CD4-positive, CD25-positive, alpha-beta regulatory T cell (primary cell): Measurements from ENCODE around the gene ASTN2. TPM values are rescaled to one million over a fixed set of nuclear protein-coding genes. Genes with fewer than 3 reads are reported as not detected.
"Not testable (repeated sequence)": the region's sequence is repeated elsewhere in the genome, so short reads cannot be mapped to it uniquely, and the experiment has no call there.

Experiments
- ATAC-seq, 2 donors: fragments of 150-1000 bp; cut with Tn5 transposase; one replicate each; pipeline ENCODE4 v1.10.0; 2021; ENCODE audit warnings: low read depth in 2 of 2, moderate number of reproducible peaks in 2 of 2, moderate library complexity in 1 of 2
- DNase-seq, 3 donors: peaks; one replicate each; pipeline versions ENCODE4 v3.0.0 to v3.0.0-alpha.2; 2012 to 2022; ENCODE audit warnings: mixed read lengths in 1 of 3
- H3K27ac ChIP-seq: one replicate; pipeline ENCODE4 v1.7.0; 2013; ENCODE audit warnings: mild to moderate bottlenecking, low read length; ENCODE audit not compliant: insufficient read depth, poor library complexity, severe bottlenecking
- H3K27me3 ChIP-seq: one replicate; pipeline ENCODE4 v1.7.0; 2013; ENCODE audit warnings: low read length; ENCODE audit not compliant: control insufficient read depth, insufficient read depth
- H3K36me3 ChIP-seq: one replicate; pipeline ENCODE4 v1.7.0; 2013; ENCODE audit warnings: mild to moderate bottlenecking, low read length, moderate library complexity; ENCODE audit not compliant: control insufficient read depth, insufficient read depth
- H3K4me1 ChIP-seq: 2 replicates; pipeline ENCODE4 v1.7.0; 2013; ENCODE audit warnings: mild to moderate bottlenecking, low read length; ENCODE audit not compliant: insufficient read depth, control insufficient read depth, poor library complexity, severe bottlenecking
- H3K4me3 ChIP-seq: one replicate; pipeline ENCODE4 v1.7.0; 2013; ENCODE audit warnings: low read depth, mild to moderate bottlenecking, low read length, moderate library complexity
- H3K9me3 ChIP-seq, 2 experiments: 1 replicate in 1 of 2; 2 replicates in 1 of 2; pipeline ENCODE4 v1.7.0; 2013; ENCODE audit warnings: low read length in 2 of 2, mild to moderate bottlenecking in 1 of 2, moderate library complexity in 1 of 2; ENCODE audit not compliant: control insufficient read depth in 2 of 2
- H3K27ac Mint-ChIP-seq, 3 donors: one replicate each; pipeline ENCODE4 v1.8.0; 2020 to 2022; ENCODE audit warnings: mild to moderate bottlenecking in 3 of 3, mixed read lengths in 3 of 3, moderate library complexity in 2 of 3
- H3K27me3 Mint-ChIP-seq: one replicate; pipeline ENCODE4 v1.8.0; 2022; ENCODE audit warnings: mild to moderate bottlenecking, mixed read lengths
- H3K36me3 Mint-ChIP-seq: one replicate; pipeline ENCODE4 v1.8.0; 2020; ENCODE audit warnings: mixed read lengths
- H3K4me1 Mint-ChIP-seq, 4 donors: one replicate each; pipeline ENCODE4 v1.8.0; 2020 to 2022; ENCODE audit warnings: mixed read lengths in 4 of 4, mild to moderate bottlenecking in 1 of 4
- H3K4me3 Mint-ChIP-seq, 4 donors: one replicate each; pipeline ENCODE4 v1.8.0; 2020 to 2022; ENCODE audit warnings: mild to moderate bottlenecking in 4 of 4, mixed read lengths in 4 of 4, moderate library complexity in 3 of 4
- H3K9me3 Mint-ChIP-seq, 7 donors: one replicate each; pipeline ENCODE4 v1.8.0; 2020 to 2022; ENCODE audit warnings: mixed read lengths in 7 of 7, mild to moderate bottlenecking in 3 of 7, moderate library complexity in 2 of 7
- polyA plus RNA-seq, 4 donors: library from polyadenylated mRNA; unstranded; fragments of 300-500 nt; fragmentation: Illumina TruSeq; gene quantifications; one replicate each; pipeline ENCODE4 v1.2.3, GENCODE V29; 2021
- total RNA-seq: library from RNA; stranded (reverse); gene quantifications from one replicate; pipeline ENCODE4 v1.2.3, GENCODE V29; 2022

ASTN2 gene
- total and polyA plus RNA-seq, 5 donors from 2014 or later: 5.0 to 9.9 (median 7.4) TPM

GRCh38 chr9:116895961-116896360 is 518.9 kb downstream of the ASTN2 start:
- Histone ChIP-seq H3K4me3 (no peak overlapping the region), H3K27me3 (peaks cover 3% of the 10 kb centered on the region), H3K9me3 (no peaks in the 10 kb centered on the region), H3K36me3 (no peaks in the 10 kb centered on the region), H3K27ac (no peak overlapping the region), H3K4me1 (no peaks in the 10 kb centered on the region)
- Mint-ChIP-seq H3K36me3 (no peaks in the 10 kb centered on the region), H3K4me3 (no peak overlapping the region), H3K9me3 (peaks cover 0 to 13% (median 5%) of the 10 kb centered on the region in 7 donors), H3K4me1 (no peaks in the 10 kb centered on the region), H3K27ac (no peak overlapping the region), H3K27me3 (no peaks in the 10 kb centered on the region)
- no peak for ATAC-seq
- DNase-seq: no peak

GRCh38 chr9:116891424-116891823 is 523.4 kb downstream of the ASTN2 start:
- Mint-ChIP-seq H3K27me3 (no peaks in the 10 kb centered on the region), H3K4me3 (no peak overlapping the region), H3K27ac (no peak overlapping the region), H3K4me1 (no peaks in the 10 kb centered on the region), H3K36me3 (no peaks in the 10 kb centered on the region), H3K9me3 (peaks cover 0 to 4% (median under 1%) of the 10 kb centered on the region in 7 donors)
- Histone ChIP-seq H3K27ac (no peak overlapping the region), H3K27me3 (peaks cover 3% of the 10 kb centered on the region), H3K4me1 (no peaks in the 10 kb centered on the region), H3K4me3 (no peak overlapping the region), H3K9me3 (no peaks in the 10 kb centered on the region), H3K36me3 (no peaks in the 10 kb centered on the region)
- no peak for DNase-seq
- ATAC-seq: no peak

GRCh38 chr9:116888476-116888875 is 526.4 kb downstream of the ASTN2 start:
- not testable (repeated sequence) for H3K27ac Mint-ChIP-seq, H3K4me3 Mint-ChIP-seq, H3K4me1 ChIP-seq, H3K36me3 Mint-ChIP-seq, H3K4me1 Mint-ChIP-seq, H3K9me3 ChIP-seq, H3K4me3 ChIP-seq, H3K9me3 Mint-ChIP-seq, H3K36me3 ChIP-seq, ATAC-seq, H3K27ac ChIP-seq, H3K27me3 Mint-ChIP-seq, H3K27me3 ChIP-seq, DNase-seq

GRCh38 chr9:116888066-116888465 is 526.8 kb downstream of the ASTN2 start:
- no peaks in the 10 kb centered on the region for H3K4me1 Mint-ChIP-seq
- no peaks in the 10 kb centered on the region for H3K27me3 Mint-ChIP-seq
- no peak overlapping the region for H3K27ac ChIP-seq
- H3K4me3 ChIP-seq: no peak overlapping the region
- no peaks in the 10 kb centered on the region for H3K4me1 ChIP-seq
- H3K9me3 Mint-ChIP-seq: peaks cover 0 to 2% (median 0%) of the 10 kb centered on the region in 7 donors
- DNase-seq (no peak), ATAC-seq (no peak)
- H3K9me3 ChIP-seq: no peaks in the 10 kb centered on the region
- H3K4me3 Mint-ChIP-seq: no peak overlapping the region
- no peak overlapping the region for H3K27ac Mint-ChIP-seq
- H3K27me3 ChIP-seq: peaks cover 3% of the 10 kb centered on the region
- no peaks in the 10 kb centered on the region for H3K36me3 ChIP-seq
- H3K36me3 Mint-ChIP-seq: no peaks in the 10 kb centered on the region

- H3K27ac ChIP-seq: no peak overlapping the region
- no peaks in the 10 kb centered on the region for H3K27me3 ChIP-seq
- no peak for ATAC-seq
- Mint-ChIP-seq H3K27me3 (no peaks in the 10 kb centered on the region), H3K4me3 (no peak overlapping the region), H3K4me1 (no peaks in the 10 kb centered on the region), H3K9me3 (peaks cover 0 to 6% (median 3%) of the 10 kb centered on the region in 7 donors), H3K36me3 (no peaks in the 10 kb centered on the region), H3K27ac (no peak overlapping the region)
- H3K36me3 ChIP-seq: no peaks in the 10 kb centered on the region
- DNase-seq: no peak
- H3K4me1 ChIP-seq: no peaks in the 10 kb centered on the region
- no peak overlapping the region for H3K4me3 ChIP-seq
- H3K9me3 ChIP-seq: no peaks in the 10 kb centered on the region
Measured at GRCh38 chr9:116883676-116884075, 531.2 kb downstream of the ASTN2 start.

GRCh38 chr9:116877072-116877471 is 537.8 kb downstream of the ASTN2 start:
- no peak overlapping the region for H3K4me3 Mint-ChIP-seq
- H3K27ac ChIP-seq: no peak overlapping the region
- H3K27me3 ChIP-seq: no peaks in the 10 kb centered on the region
- H3K36me3 ChIP-seq: no peaks in the 10 kb centered on the region
- H3K9me3 Mint-ChIP-seq: peaks cover 1 to 21% (median 10%) of the 10 kb centered on the region in 7 donors
- H3K4me1 ChIP-seq: no peaks in the 10 kb centered on the region
- no peaks in the 10 kb centered on the region for H3K27me3 Mint-ChIP-seq
- ATAC-seq (no peak), DNase-seq (no peak)
- no peak overlapping the region for H3K27ac Mint-ChIP-seq
- no peaks in the 10 kb centered on the region for H3K4me1 Mint-ChIP-seq
- H3K9me3 ChIP-seq: peaks cover 18% of the 10 kb centered on the region in 2 experiments
- H3K4me3 ChIP-seq: no peak overlapping the region
- no peaks in the 10 kb centered on the region for H3K36me3 Mint-ChIP-seq

- H3K27me3 ChIP-seq: no peaks in the 10 kb centered on the region
- no peaks in the 10 kb centered on the region for H3K4me1 Mint-ChIP-seq
- no peaks in the 10 kb centered on the region for H3K36me3 ChIP-seq
- H3K4me1 ChIP-seq: no peaks in the 10 kb centered on the region
- no peak overlapping the region for H3K4me3 Mint-ChIP-seq
- no peak overlapping the region for H3K27ac ChIP-seq
- H3K27me3 Mint-ChIP-seq: no peaks in the 10 kb centered on the region
- no peak overlapping the region for H3K4me3 ChIP-seq
- no peak for DNase-seq
- no peak overlapping the region for H3K27ac Mint-ChIP-seq
- H3K9me3 ChIP-seq: peaks cover 18% of the 10 kb centered on the region in 2 experiments
- no peaks in the 10 kb centered on the region for H3K36me3 Mint-ChIP-seq
- peaks cover 0 to 21% (median 7%) of the 10 kb centered on the region in 7 donors for H3K9me3 Mint-ChIP-seq
- no peak for ATAC-seq
Measured at GRCh38 chr9:116875576-116875975, 539.3 kb downstream of the ASTN2 start.

GRCh38 chr9:116873937-116874914 is 540.6 kb downstream of the ASTN2 start:
- no peak overlapping the region for H3K4me3 Mint-ChIP-seq

More at GRCh38 chr9:116873937-116874914, 540.6 kb downstream of the ASTN2 start:
- DNase-seq (no peak), ATAC-seq (no peak)
- no peaks in the 10 kb centered on the region for H3K4me1 Mint-ChIP-seq
- no peaks in the 10 kb centered on the region for H3K27me3 Mint-ChIP-seq
- no peak overlapping the region for H3K27ac ChIP-seq
- no peak overlapping the region for H3K4me3 ChIP-seq
- H3K9me3 ChIP-seq: peaks cover 18% of the 10 kb centered on the region in 2 experiments
- no peak overlapping the region for H3K27ac Mint-ChIP-seq
- H3K4me1 ChIP-seq: no peaks in the 10 kb centered on the region
- no peaks in the 10 kb centered on the region for H3K36me3 ChIP-seq
- H3K9me3 Mint-ChIP-seq: peaks cover 0 to 21% (median 7%) of the 10 kb centered on the region in 7 donors
- H3K27me3 ChIP-seq: no peaks in the 10 kb centered on the region
- no peaks in the 10 kb centered on the region for H3K36me3 Mint-ChIP-seq
